Cardiac ventricle fibroblast (primary cell): ENCODE data around the gene DSG1. TPM values are rescaled to one million over a fixed set of nuclear protein-coding genes. Genes with fewer than 3 reads are reported as not detected.

Source experiments
- total RNA-seq: library from RNA; depleted of rRNA; stranded (reverse); fragments of >200 nt; gene quantifications from 2 replicates; pipeline ENCODE4 v1.2.3, GENCODE V29; 2015

DSG1 gene
- not detected in 2 replicates for total RNA-seq

DNA sequence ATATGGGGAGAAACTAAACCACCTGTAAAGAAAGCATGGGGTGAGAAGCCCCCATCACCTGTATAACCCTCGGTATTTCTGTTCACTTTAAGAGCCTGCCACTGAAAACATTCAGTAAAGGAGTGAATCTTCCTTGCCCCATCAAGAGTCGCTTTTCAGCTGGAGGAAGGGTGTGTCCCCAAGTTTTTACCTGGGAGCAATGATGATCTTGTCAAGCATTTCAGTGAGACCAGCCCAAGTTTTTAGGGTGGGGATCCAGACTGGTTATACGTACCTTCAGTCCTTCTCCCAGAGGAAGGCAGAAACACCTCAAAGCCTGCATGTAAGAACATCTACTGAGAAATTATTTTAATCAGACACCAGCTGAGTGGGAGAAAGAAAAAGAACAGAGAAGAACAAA lies at the start of gene DSG1:
TSS of gene DSG1 (plus strand) at position 301 of the 400 bp plus-strand sequence. CDS start 141 bp downstream, outside the sequence.

DNA sequence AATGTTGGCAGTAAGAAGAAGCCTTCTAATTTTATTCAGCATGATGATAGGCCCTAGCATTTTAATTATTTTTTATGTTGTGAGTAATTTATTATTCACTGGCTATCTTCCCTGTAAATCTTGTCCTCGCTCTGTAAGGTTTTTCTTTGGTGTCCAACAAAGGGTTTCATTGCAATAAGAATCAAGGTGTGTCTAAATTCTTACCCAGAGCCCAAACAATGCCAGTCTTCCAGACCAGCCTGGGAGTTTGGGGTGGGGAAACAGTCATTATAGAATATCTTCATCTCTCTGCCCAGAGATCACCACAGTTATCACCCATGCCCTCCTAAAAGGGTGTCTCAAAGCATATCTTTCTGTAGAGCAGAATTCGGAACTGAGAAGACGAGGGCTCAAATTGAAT lies 58.5 kb downstream of the DSG1 start, which contains the start of gene DSG4:
TSS of gene DSG4 (plus strand) at position 301 of the 400 bp plus-strand sequence. CDS start 135 bp downstream, outside the sequence.

Other genes starting within 250 kb of the DSG1 start
- not detected in 2 replicates for gene DSC2, start 215.7 kb upstream of the DSG1 start, total RNA-seq
- not detected in 2 replicates for gene DSC1, start 155.3 kb upstream of the DSG1 start, total RNA-seq
- not detected in 2 replicates for gene DSG4, start 58.6 kb downstream of the DSG1 start, total RNA-seq
- gene DSG3, start 129.6 kb downstream of the DSG1 start, total RNA-seq: not detected in 2 replicates
- gene DSG2, start 180.0 kb downstream of the DSG1 start, total RNA-seq: under 0.01 and 0.05 TPM in 2 replicates